NCI-H2029 (cell line): ENCODE measurements around the gene KCNQ1.

Experiments used
- DNase-seq: peaks from one replicate; lab custom pipeline; 2025; lab: John Stamatoyannopoulos, UW

The KCNQ1 gene

DNA sequence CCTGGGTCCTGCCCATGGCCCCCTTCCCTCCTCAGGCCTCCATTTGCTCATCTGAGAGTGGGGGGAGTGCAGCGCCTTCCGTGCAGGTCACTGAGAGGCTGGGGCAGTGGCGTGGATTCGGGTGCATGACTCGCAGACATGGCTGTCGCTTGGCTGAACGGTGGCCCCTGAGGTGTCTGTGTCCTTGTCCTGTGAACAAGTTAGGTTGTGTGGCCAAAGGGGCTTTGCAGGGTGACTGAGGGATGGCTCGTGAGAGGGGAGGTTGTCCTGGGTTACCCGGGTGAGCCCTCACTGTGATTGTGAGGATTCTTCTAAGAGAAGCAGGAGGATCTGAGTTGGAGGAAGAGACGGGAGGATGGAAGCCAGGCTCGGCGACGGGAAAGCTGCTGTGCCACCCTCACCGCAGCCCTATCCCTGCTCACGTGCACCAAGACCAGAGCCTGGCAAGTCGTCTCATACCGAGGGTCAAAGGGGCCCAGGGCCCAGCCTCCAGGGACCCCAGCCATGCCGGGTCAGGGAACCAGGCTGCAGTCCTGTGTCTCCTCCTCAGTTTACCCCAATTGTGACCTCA lies 79.1 kb downstream of the KCNQ1 start:
- no peak for DNase-seq

DNA sequence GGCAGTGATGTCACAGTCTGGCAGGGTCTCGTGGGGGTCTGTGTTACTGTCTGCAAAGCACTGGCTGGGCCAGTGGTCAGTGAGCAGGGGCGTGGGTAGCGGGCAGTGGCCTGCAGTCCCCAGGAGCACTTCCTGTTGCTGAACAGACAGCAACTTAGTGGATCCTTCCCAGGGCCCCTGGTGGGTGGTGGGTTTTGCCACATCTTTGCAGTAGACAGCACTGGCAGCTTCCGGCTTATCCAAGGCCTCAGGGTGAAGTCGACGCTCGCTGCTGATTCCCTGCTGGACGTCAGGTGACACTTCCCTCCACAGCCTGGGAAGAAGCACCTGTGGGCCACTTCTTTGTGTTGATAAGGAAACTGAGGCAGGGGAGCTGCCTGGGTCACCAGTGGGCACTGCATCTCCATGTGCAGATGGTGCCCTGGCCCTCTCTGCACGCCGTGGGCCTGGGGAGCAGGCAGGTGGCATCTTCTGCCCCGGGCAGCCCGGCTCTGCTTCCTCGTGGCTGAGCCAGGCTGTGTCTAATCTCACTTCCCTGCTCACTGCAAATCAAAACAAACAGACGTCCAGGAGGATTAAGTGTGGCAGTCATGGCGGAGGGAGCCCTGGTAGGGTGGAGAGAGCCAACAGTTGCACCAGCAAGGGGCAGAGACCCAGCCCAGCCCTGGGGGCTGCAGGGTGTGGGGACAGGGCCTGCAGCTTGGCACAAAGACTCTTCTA lies 79.8 kb downstream of the KCNQ1 start:
- DNase-seq: no peak

- DNase-seq: peak; percentile 34
These were observed 80.5 kb downstream of the KCNQ1 start for GRCh38 chr11:2525166-2525861.

- DNase-seq: peak; percentile 37
These were observed 81.4 kb downstream of the KCNQ1 start for GRCh38 chr11:2525941-2526807.

DNA sequence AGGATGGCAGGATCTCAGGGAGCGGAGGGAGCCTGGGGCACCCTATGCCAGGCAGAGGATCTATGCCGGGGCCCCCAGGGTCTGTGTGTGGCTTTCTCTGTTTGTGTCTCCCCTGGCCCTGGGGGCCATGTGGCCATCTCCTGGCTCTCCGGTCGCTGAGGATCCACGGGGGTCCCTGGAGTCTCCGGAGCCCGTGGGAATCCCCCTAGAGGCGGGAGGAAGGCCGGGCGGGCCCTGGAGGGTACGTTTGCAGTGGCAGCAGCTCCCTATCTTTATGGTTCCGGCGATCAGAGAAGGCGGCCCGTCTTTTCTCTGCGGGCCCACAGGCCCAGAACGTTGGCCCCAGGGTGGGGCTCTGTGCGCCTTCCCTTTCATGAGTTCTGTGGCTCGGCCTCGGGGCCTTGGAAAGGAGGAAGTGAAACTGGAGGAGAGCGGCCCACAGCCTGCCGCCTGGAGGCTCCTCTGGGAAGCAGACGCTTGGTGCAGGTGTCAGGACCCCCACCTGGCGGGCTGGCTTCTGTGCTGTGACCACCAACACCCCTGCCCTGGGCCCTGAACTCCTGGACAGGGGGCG lies 82.1 kb downstream of the KCNQ1 start:
- peak; percentile 63 for DNase-seq

DNA sequence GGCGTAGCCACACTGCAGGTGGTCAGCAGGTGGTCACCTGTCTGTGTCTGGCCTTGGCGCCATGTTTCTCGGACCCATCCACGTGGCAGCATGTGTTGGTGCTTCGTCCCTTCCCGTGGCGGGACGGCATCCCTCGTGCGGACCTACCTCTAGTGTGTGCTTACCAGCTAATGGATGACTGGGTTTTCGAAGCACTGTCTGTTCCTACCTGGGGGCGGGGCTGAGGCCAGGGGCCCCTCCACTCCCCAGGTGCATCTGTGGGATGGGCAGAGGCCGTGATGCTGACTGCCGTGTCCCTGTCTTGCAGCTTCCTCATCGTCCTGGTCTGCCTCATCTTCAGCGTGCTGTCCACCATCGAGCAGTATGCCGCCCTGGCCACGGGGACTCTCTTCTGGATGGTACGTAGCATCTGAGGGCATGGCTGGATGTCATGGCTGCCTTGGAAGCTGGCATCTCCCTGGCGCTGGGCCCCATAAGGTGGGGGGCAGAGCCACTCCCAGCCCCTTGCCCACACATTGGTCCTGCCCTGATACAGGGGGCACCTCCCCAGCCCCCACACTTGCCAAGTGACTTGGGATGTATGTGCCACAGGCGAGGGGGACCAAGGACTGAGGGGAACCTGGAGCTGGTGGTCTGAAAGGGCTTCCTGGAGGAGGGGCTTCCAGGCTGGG lies 82.9 kb downstream of the KCNQ1 start:
- DNase-seq: no peak

DNA sequence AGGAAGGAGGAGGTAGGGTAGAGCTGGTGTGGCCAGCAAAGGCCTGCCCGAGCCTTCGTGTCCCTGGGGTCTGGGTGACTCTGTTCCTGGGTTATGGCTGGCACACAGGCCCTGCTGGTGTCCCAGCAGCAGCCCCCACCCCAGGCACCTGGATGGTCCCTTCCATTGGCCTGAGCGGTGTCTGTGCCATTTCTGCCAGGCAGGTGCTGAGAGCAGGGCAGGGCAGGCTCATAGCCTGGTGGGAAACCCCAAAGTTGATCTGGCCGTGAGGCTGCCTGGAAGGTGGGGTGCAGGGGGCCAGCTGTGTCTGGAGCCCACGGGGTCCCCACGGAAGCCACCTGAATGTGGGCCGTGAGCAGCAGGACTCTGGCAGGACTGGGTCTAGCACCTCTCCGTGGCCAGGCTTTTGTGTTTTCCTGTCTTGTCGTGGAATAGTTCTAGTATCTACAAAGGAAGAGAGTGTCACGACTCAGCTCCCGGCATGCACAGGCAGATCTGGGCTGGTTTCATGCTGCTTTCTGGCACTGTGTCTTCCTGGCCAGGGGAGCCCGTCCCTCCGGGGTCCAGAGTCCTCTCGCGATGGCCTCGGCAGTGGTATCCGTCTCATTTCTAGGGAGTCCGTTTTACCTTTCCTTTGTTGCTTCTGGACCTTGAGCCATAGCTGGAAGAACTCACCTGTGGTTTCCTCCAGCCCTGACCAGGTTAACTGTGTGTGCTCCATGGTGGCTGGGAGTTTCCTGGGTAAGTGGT lies 83.7 kb downstream of the KCNQ1 start:
- DNase-seq: no peak

DNA sequence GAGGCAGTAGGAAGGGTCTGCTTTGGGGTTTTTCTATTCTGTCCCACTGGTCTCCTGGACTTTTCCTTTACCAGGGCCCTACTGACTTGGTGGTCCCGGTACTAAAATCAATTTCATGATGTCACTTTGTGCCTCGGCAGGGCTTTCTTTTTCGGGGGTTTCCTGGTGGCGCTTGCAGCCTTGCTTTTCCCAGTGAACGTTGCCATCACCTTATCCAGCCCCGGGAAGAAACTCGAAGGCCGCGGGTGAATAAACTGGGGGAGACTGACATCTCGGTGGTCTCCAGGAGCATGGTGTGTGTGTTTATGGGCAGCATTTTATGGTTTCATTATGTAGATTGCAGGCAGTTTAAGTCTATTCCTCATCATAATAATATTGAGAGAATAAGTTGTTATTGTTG lies 84.4 kb downstream of the KCNQ1 start:
- DNase-seq: no peak

- DNase-seq: no peak
These were observed 84.8 kb downstream of the KCNQ1 start for GRCh38 chr11:2529636-2530035.

GRCh38 chr11:2530131-2530854 lies 85.5 kb downstream of the KCNQ1 start:
- no peak for DNase-seq

GRCh38 chr11:2530855-2531200 lies 86.0 kb downstream of the KCNQ1 start:
- DNase-seq: no peak

- DNase-seq: no peak
These were observed 86.6 kb downstream of the KCNQ1 start for GRCh38 chr11:2531277-2531986.

GRCh38 chr11:2531987-2532703 lies 87.3 kb downstream of the KCNQ1 start:
- no peak for DNase-seq

DNA sequence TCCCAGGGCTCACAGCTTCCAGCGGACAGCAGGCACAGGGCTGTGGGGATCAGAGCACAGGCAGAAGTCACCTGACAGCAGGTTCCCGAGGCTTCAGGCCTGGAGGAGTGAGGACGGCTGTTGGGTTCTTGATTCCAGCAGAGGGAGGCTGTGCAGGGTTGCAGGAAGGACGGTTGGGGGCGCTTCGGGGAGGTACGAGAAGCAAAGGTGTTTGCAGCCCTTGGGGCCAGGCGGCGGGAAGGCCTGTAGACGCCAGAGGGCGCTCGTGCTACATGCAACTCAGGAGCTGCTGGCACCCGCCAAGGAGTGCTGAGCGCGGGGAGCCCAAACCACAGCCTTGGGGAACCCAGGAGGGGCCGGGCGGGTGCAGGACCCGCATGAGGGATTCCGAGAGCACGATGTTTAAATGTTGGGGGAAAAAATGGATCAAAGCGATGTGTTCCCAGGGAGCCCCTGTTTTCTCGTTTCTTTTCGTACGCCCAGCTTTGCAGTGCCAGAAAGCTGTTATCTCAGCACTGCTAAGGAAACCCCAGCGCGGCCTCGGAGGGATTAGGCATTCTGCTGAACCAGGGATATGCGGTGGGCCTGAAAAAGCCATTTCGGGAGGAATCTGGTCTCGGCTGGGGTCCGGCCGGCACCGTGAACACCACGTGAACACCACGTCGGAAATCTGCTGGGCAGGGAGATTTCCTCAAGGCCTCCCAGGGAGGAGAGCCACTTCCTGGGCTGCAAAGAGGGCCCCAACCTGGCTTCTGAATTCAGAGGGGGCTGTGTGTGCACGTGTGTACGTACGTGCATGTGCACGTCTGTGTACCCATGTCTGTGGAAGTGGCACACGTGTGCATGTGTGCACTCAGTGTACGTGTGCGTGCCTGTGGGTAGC lies 88.1 kb downstream of the KCNQ1 start:
- DNase-seq: peak; percentile 79

DNA sequence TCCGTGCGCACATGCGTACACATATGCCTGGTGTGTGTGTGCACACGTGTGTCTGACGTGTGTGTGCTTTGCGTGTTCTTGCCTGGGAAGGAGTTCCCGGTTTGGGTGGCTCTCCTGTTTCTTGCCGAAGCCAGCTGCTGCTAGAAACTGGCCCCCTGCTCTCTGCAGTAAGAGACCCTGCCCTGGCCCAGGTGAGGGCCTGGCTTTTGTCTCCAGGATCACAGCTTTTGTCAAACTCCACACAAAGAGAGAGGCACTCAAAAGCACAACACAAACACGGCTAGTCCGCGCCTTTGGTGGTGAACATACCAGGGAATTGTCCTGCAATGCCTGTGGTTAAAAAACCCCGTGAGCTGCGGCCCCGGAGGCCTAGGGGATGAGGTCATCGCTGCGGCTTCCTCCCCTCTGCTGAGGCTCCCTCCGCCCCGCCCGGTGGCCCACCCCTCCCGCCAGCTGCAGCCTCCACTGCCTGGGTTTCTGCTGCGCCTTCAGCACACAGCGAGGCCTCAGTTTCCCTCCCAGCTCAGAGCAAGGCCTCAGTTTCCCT lies 88.9 kb downstream of the KCNQ1 start:
- DNase-seq: peak; percentile 17

DNA sequence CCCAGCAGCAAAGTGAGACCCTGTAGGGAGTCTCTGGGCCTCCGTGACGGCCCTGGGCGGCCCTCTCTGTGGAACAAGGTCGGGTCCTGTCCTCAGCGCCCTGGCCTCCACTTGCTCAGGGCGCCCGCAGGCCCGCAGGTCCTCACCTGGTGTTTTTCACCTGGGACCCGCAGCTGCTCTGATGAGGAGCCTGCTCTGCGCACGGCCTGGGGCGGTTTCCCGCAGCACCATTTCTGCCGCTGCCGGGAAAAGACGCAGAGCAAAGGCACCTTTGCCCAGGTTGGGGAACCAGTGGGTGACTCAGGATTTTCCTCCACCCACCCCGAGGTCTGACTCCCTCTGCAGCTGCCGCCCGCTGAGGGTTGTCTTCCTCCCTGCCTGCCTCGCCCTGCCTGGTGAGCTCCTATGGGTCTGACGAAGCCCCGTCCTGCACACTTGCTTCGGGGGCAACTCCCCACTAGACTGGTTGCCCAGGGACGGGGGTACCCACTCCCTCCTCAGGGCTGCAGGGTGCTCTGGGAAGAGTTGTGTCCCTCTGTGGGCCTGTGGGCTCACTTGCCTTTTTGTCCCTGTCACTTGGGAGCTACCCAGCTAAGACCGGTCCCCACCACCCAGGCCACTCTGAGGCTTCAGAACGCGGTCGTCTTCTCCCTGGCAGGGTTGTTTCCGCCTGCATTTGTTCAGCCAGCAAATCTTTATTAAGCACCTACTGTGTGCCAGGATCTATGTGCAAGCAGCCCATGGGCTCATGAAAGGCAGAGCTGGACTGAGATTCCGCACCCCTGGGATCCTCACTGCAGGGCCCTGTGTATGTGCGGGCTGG lies 89.5 kb downstream of the KCNQ1 start:
- no peak for DNase-seq
